ENCODE results near the gene CFAP100.

Gene CFAP100

GRCh38 chr3:126442856-126443242 lies 48.1 kb downstream of the CFAP100 start:
- DNase-seq (ENCODE audit: low read depth), result no peak

GRCh38 chr3:126445506-126445905 lies 50.8 kb downstream of the CFAP100 start:
- no peak for DNase-seq (ENCODE audit: low read depth)

DNA sequence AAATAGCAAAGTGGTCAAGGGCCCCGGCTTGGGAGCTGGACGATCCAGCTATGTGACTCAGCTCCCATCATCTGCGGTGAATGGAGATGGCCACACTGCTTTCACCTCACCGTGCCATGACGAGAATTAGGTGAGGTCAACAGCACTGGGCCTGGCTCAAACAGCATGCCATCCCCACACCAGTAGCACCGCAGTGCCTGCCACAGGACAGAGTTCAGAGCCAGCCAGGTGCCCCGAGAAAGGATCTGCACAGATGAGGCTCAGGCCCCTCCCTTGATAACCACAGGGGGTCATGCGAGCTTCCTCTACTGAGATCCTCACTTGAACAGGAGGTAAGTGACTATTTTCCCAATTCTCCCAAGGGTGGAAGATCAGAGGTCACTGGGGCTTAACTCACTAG lies 51.6 kb downstream of the CFAP100 start:
- DNase-seq (ENCODE audit: low read depth), result no peak

- DNase-seq (ENCODE audit: low read depth), result no peak
Measured at GRCh38 chr3:126446791-126447190, 52.1 kb downstream of the CFAP100 start.

DNA sequence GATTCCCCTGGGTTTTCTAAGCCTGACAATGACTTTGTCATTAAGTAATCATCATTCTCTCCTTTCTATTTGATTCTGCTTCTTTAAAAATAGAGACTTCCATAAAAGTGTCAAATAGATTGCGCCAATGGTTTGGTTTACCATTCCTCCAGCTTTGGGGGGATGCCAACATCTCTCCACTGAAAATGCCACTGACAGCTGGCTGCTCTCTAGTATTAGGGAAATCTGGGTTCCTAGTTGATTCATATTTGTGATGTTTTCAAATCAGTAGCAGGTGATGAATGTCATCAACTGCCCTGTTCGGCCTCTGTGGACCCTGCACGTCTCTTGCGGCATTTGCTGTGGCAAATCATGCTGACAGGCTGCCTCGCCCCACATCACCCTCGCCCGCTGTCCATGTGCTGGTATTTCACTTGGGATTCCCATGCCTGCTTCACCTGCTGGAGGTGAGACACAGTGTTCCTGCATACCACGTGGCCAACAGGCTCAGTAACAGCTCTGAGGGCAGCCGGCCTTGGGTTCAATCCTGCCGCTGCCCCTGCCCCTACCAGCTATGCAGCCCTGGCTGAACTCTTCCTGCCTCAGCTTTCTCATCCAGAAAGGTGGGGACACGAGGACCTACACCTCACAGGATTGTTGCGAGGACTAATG lies 52.9 kb downstream of the CFAP100 start:
- DNase-seq (ENCODE audit: low read depth), result no peak

DNA sequence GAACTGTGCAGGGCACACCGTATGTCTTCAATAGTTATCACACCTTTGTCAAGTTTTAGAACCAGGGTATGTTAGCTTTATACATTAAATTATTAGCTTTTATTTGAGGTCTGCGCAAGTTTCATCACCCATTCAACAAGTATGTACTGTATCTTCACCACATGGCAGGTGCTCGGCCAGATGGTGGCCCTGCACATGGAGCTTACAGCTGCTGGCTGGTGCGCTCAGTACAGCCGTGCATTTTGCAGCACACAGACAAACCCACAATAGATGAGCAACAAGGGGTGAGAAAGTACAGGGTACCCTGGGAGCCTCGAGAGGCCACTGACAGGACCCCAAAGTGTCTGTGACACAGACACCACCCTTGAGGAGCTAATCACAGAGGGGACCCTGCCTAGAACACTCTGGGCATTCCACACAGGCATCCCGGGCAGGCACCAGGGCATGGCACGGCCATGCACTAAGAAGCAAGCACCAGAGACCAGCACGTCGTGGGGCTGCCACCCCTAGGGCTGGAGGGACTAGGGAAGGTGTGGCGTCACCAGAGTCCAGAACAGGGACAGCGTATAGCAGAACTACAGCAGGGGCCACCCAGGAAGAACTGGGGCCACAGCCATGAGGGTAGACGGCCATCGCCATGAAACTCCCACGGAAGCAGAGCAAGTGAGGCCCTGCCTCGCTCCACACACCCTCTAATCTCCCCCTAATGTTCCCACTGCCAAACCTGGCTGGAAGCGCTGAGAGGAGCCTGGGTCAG lies 53.6 kb downstream of the CFAP100 start:
- no peak for DNase-seq (ENCODE audit: low read depth)

- DNase-seq (ENCODE audit: low read depth), result no peak
Measured at GRCh38 chr3:126448893-126449180, 54.1 kb downstream of the CFAP100 start.

DNA sequence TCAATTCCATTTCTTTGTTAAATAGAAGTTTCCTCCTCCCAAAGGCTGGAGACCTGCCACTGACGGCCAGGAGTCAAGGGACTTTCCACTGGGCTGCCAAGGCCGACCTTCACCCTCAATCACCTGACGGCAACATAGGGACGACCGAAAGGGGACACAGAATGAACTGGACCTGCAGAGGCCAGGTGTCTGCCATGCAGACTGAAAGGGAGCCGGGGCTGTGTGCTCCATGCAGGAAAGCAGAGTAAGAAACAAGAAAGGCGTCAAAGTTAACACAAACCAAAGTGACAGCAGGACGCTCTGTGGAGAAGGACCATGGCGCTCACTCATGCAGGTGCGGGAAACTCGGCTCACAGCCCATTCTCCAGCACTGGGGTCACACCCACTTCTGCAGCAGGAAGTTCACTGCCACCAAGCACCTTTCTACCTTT lies 54.9 kb downstream of the CFAP100 start:
- DNase-seq (ENCODE audit: low read depth), result no peak

DNA sequence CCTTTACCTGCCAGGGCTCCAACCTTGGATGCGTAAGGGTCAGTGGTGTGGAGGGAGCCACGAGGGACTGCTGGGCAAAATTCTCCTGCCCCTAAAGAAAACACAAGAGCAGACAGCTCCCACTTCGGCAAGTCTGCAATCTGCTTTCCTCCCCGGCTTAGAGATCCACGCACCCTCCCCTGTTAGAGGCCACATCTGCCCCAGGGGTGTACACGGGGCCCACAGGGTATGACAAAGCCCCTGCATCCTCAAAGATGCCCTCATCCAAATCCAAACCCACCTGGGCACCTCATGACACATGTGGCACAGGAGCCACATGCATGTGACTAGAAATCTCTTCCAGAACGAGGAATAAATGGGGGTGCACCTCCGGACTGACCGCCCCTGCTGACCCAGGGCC lies 55.5 kb downstream of the CFAP100 start:
- no peak for DNase-seq (ENCODE audit: low read depth)

DNA sequence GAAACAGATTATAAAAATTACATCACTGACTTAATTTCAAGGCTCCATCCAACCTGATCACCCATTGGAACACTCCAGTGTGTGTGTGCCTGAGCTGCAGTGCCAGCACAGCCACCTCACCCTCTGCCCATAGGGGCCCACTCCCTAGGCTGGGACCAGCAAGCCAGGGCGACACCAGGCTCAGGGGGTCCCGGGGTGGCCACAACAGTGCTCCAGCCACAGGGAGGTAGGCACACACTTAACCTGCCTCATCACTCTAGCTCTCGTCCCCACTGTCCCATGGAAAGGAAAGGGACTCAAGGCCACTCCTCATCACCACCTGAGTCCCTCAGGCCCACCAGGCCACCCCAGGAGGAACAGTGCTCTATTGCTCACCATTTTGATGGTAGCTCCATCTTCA lies 56.0 kb downstream of the CFAP100 start:
- DNase-seq (ENCODE audit: low read depth), result no peak

- no peak for DNase-seq (ENCODE audit: low read depth)
Measured at GRCh38 chr3:126451511-126451910, 56.8 kb downstream of the CFAP100 start.

DNA sequence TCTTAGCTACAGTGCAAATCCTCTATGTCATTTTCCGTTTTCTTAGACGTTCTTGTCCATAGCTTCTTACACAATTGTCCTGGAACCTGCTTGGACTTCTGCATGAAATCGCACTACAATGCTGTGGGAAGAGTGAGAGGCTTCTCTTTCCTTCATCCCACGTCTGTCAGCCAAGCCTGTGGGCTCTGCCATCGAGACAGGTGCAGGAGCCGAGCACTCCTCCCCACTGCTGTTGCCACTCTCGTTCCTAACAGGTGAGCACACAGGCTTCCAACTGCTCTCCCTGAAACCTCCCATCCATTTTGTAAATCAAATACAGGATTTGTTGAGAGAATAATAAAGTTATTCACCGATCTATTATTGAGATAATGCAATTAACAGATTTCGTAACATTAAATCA lies 57.5 kb downstream of the CFAP100 start:
- DNase-seq (ENCODE audit: low read depth), result no peak

DNA sequence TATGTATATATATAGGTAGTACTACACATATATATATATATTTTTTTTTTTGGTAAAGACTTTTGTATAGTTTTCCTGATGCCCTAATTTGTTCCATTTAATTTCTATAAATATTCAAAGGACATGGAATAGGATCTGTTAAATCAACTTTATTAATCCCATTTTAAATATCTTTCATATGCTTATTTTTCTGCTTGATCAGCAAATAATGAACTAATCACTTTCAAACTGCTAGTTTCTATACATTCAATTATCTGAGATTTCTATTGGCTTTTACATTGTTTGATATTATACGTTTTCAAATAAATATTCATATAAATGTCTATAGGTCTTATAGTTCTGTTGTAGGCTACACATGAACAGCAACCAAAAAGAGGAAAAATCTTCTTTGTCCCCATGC lies 59.3 kb downstream of the CFAP100 start:
- DNase-seq (ENCODE audit: low read depth), result no peak

GRCh38 chr3:126454437-126455198 lies 59.9 kb downstream of the CFAP100 start:
- DNase-seq (ENCODE audit: low read depth), result no peak

DNA sequence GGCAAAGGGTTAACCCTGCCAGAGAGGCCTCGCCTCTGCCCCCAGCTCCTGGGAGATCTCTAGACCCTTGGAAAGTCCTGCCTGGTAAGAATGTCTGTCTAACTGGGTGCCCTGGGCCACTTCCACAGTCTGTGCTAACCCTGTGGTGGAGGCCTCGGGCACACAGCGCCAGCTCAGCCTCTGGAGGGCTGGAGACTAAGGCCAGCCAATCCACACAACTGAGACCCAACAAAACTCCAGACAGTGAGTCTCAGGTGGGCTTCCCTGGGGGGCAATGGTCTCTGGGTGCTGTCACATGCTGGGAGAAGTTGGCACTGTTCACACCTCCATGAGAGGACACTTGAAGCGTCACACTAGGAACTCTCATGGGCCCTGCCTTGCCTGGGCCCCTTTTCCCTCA lies 61.5 kb downstream of the CFAP100 start:
- DNase-seq (ENCODE audit: low read depth), result no peak

- DNase-seq (ENCODE audit: low read depth), result no peak
Measured at GRCh38 chr3:126456766-126457388, 62.2 kb downstream of the CFAP100 start.

- no peak for DNase-seq (ENCODE audit: low read depth)
Measured at GRCh38 chr3:126459111-126459762, 64.5 kb downstream of the CFAP100 start.

DNA sequence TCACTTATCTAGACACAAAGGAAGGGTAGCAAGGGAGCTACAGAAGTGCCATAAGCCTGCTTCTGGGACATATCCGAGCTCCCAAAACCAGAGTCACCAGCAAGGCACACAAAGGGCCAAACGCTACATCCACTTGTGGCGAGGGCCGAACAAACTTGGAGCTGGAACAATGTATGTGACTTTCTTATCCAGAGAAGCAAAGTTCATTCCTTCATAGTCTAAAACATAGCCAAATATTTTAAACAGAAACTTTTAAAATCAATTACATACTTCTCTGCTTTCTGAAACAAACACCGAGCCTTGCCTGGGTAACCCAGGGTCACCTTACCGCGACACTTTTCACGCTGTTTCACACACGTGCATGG lies 65.0 kb downstream of the CFAP100 start:
- no peak for DNase-seq (ENCODE audit: low read depth)

- DNase-seq (ENCODE audit: low read depth), result no peak
Measured at GRCh38 chr3:126460381-126460780, 65.7 kb downstream of the CFAP100 start.

GRCh38 chr3:126461450-126462070 lies 66.9 kb downstream of the CFAP100 start:
- DNase-seq (ENCODE audit: low read depth), result no peak

DNA sequence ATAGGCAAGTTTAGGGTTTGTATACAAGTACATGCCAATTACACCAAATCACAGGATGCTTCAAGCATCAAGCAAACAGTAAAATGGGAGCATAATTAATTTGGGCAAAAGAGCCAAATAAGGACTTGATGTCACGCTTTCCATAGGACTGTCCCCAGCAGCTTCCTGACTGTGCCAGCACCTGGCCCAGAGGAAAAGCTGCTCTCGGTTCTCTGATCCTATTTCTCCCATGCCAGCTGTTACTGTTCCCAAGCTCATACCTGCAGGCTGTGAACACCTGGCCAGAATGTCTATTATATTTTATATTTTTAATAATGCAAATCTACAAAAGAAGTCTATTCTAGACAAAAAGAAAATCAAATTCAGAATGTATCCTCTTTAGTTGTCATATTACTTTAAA lies 68.8 kb downstream of the CFAP100 start:
- DNase-seq (ENCODE audit: low read depth), result no peak

- no peak for DNase-seq (ENCODE audit: low read depth)
Measured at GRCh38 chr3:126464093-126464492, 69.4 kb downstream of the CFAP100 start.

Measured in activated T-cell treated with anti-CD3 and anti-CD28 coated beads for 1 hour (primary cell).